SKM-1 treated with dmso at 0.1 percent for 144 hours (cell line): ENCODE data around the gene TBX1.
A peak's percentile ranks its signal among the peaks of the same experiment; 100 is the strongest.

Experiments
- DNase-seq: peaks from one replicate; lab custom pipeline; 2025; ENCODE audit not compliant: unreplicated experiment; lab: John Stamatoyannopoulos, UW

Gene TBX1

DNA sequence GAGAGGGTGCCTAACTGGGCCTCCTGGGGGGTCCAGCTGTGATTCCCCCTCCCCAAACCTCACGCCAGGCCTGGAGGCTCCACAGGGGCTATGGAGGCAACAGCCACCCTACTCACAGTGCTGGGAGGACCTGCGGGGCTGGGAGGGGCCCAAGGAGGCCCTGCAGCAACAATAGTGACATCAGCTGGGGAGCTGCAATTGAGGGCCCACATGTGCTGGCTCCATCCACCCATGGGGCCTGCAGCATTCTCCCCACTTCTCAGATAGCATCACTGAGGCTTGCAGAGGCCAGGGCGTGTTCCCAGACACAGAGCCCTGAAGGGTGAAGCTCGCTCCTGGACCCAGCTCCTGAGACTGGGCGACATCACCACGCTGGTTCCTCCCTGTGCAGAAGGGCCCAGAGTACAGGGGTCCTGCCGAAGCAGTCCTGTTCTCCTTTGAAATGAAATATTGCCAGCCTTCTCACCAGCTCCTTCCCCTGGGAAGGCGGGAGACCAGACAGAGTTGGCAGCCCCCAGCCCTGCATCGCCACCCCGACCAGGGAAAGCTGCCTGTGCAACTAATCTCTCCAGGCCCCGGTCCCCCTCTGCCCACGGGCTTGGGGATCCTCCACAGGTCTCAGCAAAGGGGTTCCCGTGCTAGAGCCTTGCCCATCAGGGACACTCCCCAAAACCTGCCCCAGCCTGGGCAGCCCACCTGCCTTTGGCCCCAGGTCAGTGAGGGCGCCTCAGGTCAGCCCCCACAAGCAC, 8.9 kb upstream of the TBX1 start:
- no peak for DNase-seq

DNA sequence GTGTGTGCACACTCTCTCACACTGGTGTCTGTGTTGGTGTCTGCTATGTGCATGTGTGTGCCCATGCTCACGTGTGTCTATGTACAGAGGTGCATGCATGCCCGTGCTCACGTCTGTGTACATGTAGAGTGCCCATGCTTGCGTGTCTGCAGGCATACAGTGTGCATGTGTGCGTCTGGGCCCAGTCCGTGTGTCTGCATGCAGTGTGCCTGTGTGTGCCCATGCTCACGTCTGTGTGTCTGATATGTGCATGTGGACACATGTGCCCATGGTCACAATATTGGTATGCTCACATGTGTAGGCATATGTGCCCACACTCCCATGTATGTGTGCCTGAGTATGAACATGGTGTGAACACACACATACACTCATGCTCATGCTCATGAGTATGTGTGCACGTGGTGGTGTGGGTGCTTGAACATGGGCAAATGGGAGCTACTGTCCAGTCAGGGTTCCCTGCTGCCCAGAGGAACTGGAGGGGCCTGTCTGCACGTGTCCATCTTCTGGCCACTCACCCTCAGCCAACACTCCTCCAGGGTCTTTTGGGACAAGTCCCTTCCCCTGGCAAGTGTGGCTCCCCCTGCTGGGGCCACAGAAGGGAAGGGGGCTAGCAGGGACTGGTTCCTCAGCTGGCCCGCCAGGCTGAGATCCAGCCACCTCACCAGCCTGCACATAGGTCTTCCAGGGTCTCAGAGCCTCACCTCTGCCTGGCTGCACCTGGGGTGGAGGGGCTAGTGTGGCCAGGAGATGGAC, 7.3 kb upstream of the TBX1 start:
- DNase-seq: no peak

- DNase-seq: no peak
These were observed 6.4 kb upstream of the TBX1 start for GRCh38 chr22:19753996-19754700.

- no peak for DNase-seq
These were observed 5.9 kb upstream of the TBX1 start for GRCh38 chr22:19754701-19755144.

- DNase-seq: no peak
These were observed 5.3 kb upstream of the TBX1 start for GRCh38 chr22:19755145-19755710.

DNA sequence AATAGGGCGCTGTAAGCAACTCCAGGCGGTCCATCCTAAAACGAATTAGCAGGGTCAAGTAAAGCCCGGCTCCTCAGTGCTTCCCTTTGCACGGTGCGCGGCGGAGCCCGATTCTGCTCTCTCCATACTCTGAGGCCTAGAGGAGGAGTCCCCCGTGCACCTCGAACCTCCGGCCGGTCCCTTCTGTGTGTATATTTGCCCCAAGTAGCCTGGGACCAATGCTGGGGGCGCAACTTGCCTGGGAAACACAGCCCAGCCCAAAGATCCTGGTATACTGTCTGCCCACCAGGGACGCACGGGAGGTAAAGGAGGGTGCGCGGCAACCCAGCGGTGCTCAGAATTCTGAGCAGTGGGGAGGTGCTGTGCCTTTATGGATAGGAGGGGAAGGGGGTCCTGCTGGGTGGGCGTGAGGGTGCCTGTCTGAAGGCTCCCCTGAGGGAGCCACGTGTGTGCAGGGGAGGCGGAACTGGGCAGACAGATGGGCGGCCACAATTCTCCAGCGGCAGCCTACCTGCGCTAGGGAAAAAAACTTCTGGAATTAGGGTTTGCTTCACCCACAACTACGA, 4.8 kb upstream of the TBX1 start:
- no peak for DNase-seq

GRCh38 chr22:19756288-19757128, 4.1 kb upstream of the TBX1 start:
- peak; percentile 12 for DNase-seq

DNA sequence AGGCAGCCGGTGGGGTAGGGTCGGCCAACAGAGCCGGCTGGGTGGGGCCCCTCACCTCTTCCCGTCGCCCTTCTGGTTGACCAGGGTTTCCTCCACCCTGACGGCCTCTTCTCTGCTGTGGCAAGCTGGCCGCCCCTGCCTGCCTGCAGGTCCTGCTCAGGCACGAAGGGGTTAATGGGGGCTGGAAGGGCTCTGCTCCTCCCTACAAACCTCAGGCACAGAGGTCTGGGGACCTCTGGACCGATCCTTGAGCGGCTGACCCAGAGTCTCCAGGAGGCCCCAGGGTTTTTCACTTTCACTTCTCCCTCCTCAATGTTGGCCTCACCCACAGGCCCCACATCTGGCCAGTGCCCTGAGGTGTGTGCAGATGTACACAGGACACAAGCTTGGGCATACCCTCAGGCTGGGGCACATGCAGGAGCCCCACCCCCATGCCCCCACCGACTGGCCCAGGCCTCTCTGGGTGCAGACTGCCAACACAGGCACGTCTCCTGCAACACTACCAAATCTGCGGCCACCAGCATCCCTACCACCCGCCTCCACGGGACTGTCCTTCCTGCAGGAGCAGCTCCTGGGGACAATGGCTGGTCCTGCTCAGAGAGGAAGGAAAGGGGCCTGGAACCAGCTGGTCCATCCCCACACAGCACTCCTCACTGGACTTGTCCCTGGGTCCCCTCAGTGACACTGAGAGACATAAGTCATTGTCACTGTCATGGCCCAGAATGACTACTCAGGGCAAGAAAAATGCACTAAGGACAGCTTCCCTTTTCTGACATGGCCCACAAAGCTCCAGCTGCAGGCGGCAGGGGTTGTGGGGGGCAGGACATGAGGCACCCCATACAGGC, 3.2 kb upstream of the TBX1 start:
- peak; percentile 9 for DNase-seq

- DNase-seq: no peak
These were observed 2.3 kb upstream of the TBX1 start for GRCh38 chr22:19757985-19758895.

DNA sequence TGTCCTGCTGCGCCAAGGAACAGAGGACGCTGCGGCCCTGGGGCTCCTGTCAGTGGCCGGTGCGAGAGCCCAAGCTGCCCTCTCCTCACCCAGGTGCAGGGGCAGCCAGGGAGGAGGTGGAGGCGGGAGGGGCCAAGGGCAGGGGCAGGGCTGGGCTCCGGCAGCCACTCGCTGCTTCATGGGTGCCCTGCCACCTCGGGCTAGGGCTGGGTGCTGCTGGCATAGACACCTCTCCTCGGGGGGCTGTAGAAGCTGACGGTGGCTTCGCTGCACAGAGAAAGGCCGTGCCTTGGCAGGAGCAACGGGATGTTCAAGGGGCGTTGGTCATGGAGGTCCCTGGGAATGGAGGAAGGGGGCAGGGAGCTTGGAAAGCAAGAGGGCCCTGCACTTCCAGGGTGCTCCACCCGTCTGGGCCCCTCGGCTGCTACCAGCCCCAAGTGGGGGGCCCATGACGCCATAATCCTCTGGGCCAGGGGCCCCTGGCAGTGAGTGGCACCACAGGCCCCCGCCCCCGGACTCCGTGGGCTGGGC, 1.6 kb upstream of the TBX1 start:
- DNase-seq: no peak

DNA sequence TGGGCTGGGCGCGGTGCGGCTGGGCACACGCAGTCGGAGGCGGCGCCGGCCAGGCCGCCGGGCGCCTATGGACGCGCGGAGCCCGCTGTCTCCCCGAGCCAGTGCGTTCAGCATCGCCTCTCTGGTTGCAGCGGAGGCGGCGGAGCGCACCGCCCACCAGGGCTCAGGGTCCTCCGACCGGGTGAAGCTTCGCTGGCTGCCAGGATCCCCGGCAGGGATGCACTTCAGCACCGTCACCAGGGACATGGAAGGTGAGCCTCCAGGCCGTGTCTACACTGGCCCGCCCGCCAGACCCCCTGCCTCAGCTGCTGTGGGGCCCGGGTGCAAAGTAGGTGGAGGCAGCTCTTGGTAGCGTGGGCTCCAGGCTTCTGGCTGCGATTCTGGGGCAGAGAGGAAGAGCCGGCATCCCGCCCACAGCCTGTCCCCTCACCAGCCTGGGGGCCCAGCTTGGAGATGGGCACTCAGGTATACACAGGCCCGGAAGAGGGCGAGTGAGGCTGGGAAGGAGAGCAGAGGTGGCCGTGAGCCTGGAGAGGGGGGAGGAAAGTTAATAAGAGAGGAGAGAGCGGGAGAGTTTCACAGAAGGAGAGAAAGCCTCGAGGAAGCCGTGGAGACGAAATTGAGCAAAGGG, 1.0 kb upstream of the TBX1 start:
- DNase-seq: no peak

DNA sequence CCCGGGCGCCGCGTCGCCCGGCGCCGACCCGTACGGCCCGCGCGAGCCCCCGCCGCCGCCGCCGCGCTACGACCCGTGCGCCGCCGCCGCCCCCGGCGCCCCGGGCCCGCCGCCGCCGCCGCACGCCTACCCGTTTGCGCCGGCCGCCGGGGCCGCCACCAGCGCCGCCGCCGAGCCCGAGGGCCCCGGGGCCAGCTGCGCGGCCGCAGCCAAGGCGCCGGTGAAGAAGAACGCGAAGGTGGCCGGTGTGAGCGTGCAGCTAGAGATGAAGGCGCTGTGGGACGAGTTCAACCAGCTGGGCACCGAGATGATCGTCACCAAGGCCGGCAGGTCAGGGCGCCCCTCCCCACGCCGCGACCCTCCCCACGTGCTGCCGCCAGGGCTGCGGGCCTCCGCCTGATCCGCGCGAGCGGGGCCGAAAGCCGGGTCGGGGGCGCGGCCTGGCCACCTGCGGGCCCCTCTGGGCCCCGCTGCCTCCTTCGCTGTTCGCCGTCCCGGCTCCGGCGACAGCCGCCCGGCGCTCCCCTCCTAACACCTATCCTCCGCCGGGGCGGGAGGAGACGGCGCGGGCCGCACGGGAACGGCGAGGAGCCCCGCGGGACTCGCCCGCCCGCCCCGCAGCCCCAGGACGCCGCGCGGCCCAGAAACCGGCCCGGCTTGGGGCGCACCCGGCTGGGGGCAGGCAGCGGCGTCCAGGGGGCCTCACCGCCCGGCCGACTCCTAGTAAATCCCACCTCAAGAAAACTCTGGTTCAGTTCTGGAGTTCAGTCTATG, 560 bp downstream of the TBX1 start:
- no peak for DNase-seq

- peak; percentile 27 for DNase-seq
These were observed 1.4 kb downstream of the TBX1 start for GRCh38 chr22:19761725-19762567.

- no peak for DNase-seq
These were observed 2.2 kb downstream of the TBX1 start for GRCh38 chr22:19762568-19763457.
